Mesenchymal stem cell (in vitro differentiated cells and primary cell): ENCODE results near the gene RELT.

ENCODE experiments used
- DNase-seq: peaks from one replicate; pipeline ENCODE4 v3.0.0-alpha.2; 2013
- H2AFZ ChIP-seq: one replicate; pipeline ENCODE4 v1.6.1; 2013; ENCODE audit warnings: low read depth, mild to moderate bottlenecking, control low read depth, inconsistent platforms, low read length, moderate library complexity
- H2AK5ac ChIP-seq: 2 replicates; pipeline ENCODE4 v1.6.1; 2013; ENCODE audit warnings: low read length, moderate library complexity, mild to moderate bottlenecking, inconsistent platforms; ENCODE audit not compliant: severe bottlenecking
- H2BK120ac ChIP-seq: one replicate; pipeline ENCODE4 v1.6.1; 2013; ENCODE audit warnings: low read depth, mild to moderate bottlenecking, inconsistent platforms, low read length, moderate library complexity
- H2BK12ac ChIP-seq, 2 experiments: one replicate each; pipeline ENCODE4 v1.6.1; 2013; ENCODE audit warnings: inconsistent platforms in 2 of 2, low read length in 2 of 2, mild to moderate bottlenecking in 2 of 2, moderate library complexity in 2 of 2, control low read depth in 1 of 2
- H2BK15ac ChIP-seq: one replicate; pipeline ENCODE4 v1.6.1; 2013; ENCODE audit warnings: mild to moderate bottlenecking, low read depth, inconsistent platforms; ENCODE audit not compliant: poor library complexity, severe bottlenecking
- H2BK5ac ChIP-seq: 2 replicates; pipeline ENCODE4 v1.6.1; 2013; ENCODE audit warnings: low read depth, mild to moderate bottlenecking, low read length, control low read depth, inconsistent platforms; ENCODE audit not compliant: poor library complexity, severe bottlenecking
- H3K14ac ChIP-seq, 2 experiments: one replicate each; pipeline ENCODE4 v1.6.1; 2013; ENCODE audit warnings: inconsistent platforms in 2 of 2, low read length in 2 of 2, control low read depth in 1 of 2, mild to moderate bottlenecking in 1 of 2, moderate library complexity in 1 of 2
- H3K18ac ChIP-seq, 2 experiments: one replicate each; pipeline ENCODE4 v1.6.1; 2013; ENCODE audit warnings: inconsistent platforms in 2 of 2, low read length in 2 of 2, control low read depth in 1 of 2, low read depth in 1 of 2, mild to moderate bottlenecking in 1 of 2
- H3K23ac ChIP-seq, 2 experiments: one replicate each; pipeline ENCODE4 v1.6.1; 2013; ENCODE audit warnings: inconsistent platforms in 2 of 2, low read length in 2 of 2, mild to moderate bottlenecking in 2 of 2, moderate library complexity in 2 of 2, control low read depth in 1 of 2
- H3K27ac ChIP-seq: 2 replicates; pipeline ENCODE4 v1.5.1; 2013; ENCODE audit warnings: mild to moderate bottlenecking, moderate library complexity, low read length, control low read depth, inconsistent platforms; ENCODE audit not compliant: poor library complexity, severe bottlenecking
- H3K27me3 ChIP-seq, 2 experiments: 2 replicates each; pipeline versions ENCODE4 v1.6.1 to v1.7.0; 2013; ENCODE audit warnings: low read length in 2 of 2, mild to moderate bottlenecking in 2 of 2, moderate library complexity in 2 of 2, control low read depth in 1 of 2, inconsistent platforms in 1 of 2; ENCODE audit not compliant: control insufficient read depth in 1 of 2, insufficient read depth in 1 of 2
- H3K36me3 ChIP-seq, 2 experiments: 2 replicates each; pipeline versions ENCODE4 v1.6.1 to v1.7.0; 2013; ENCODE audit warnings: low read length in 2 of 2, control low read depth in 1 of 2, inconsistent platforms in 1 of 2, low read depth in 1 of 2, mild to moderate bottlenecking in 1 of 2; ENCODE audit not compliant: insufficient read depth in 2 of 2, control insufficient read depth in 1 of 2
- H3K4ac ChIP-seq, 2 experiments: one replicate each; pipeline ENCODE4 v1.6.1; 2013; ENCODE audit warnings: inconsistent platforms in 2 of 2, low read length in 2 of 2, mild to moderate bottlenecking in 2 of 2, moderate library complexity in 2 of 2, control low read depth in 1 of 2, low read depth in 1 of 2
- H3K4me1 ChIP-seq: 2 replicates; pipeline ENCODE4 v1.6.1; 2013; ENCODE audit warnings: low read depth, low read length, control low read depth; ENCODE audit not compliant: control insufficient read depth, insufficient read depth
- H3K4me2 ChIP-seq: 2 replicates; pipeline ENCODE4 v1.6.1; 2013; ENCODE audit warnings: low read length, mild to moderate bottlenecking, inconsistent platforms; ENCODE audit not compliant: poor library complexity, severe bottlenecking
- H3K4me3 ChIP-seq, 2 experiments: 2 replicates each; pipeline versions ENCODE4 v1.5.1 to v1.7.0; 2013; ENCODE audit warnings: low read length in 2 of 2, mild to moderate bottlenecking in 2 of 2, control low read depth in 1 of 2, low read depth in 1 of 2; ENCODE audit not compliant: insufficient read depth in 1 of 2
- H3K79me1 ChIP-seq: replicated peaks from 2 replicates; pipeline ENCODE4 v1.6.1; 2013; ENCODE audit warnings: mild to moderate bottlenecking, control low read depth, low read length, inconsistent platforms; ENCODE audit not compliant: poor library complexity, severe bottlenecking
- H3K9ac ChIP-seq: 2 replicates; pipeline ENCODE4 v1.7.0; 2013; ENCODE audit warnings: mild to moderate bottlenecking, low read length, moderate library complexity
- H3K9me3 ChIP-seq: 2 replicates; pipeline ENCODE4 v1.7.0; 2013; ENCODE audit warnings: mild to moderate bottlenecking, low read length; ENCODE audit not compliant: control insufficient read depth
- H4K8ac ChIP-seq: one replicate; pipeline ENCODE4 v1.6.1; 2013; ENCODE audit warnings: inconsistent platforms, mild to moderate bottlenecking, low read length, moderate library complexity
- H4K91ac ChIP-seq: one replicate; pipeline ENCODE4 v1.6.1; 2013; ENCODE audit warnings: mild to moderate bottlenecking, low read length, inconsistent platforms
- WGBS: methylation state at CpG from one replicate; pipeline ENCODE4 v1.1.7; 2013; ENCODE audit warnings: mixed read lengths; 5-methylcytosine and 5-hydroxymethylcytosine counted together

RELT gene

DNA sequence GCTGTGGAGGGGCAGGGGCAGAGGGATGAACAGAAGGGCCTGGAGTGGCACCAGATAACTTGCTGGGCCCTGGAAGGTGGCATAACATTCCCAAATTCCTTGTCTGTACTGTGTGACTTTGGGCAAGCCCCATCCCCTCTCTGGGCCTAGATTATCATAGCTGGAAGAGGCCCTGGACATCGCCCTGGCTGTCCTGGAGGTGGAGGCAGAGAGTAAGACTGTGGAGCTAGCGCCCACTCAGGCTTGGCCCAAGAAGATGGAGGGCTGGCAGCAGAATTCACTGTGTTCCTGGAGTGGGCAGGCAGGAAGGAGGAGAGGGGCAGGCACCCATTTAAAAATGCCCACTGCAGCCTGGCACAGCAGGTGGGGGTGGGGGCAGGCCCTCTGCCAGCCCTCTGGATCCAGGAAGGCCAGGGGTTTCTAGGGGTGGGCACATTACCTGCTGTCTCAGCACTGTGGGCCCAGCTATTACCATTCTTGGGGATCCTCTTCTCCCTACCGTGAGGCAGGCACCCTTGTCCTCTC, 45.6 kb upstream of the RELT start:
- Histone ChIP-seq H4K8ac (peak overlapping the region; percentile 90), H3K23ac (peak overlapping the region in 1 of 2 experiments; percentile 19), H2BK12ac (peak overlapping the region; percentile 71 to 99), H2BK15ac (peak overlapping the region; percentile 90), H2AK5ac (peak overlapping the region; percentile 99), H3K4me2 (no peak overlapping the region), H3K9ac (peak overlapping the region; percentile 54), H3K79me1 (peaks cover 9% of the 10 kb centered on the region), H3K27me3 (no peaks in the 10 kb centered on the region), H2AFZ (no peak overlapping the region), H3K4me1 (peaks cover 71% of the 10 kb centered on the region), H2BK120ac (peak overlapping the region; percentile 69), H3K4me3 (no peak overlapping the region), H3K36me3 (peaks cover 5 to 21% of the 10 kb centered on the region in 2 experiments), H4K91ac (peak overlapping the region; percentile 90), H3K18ac (peak overlapping the region; percentile 58 to 82), H3K14ac (peak overlapping the region in 1 of 2 experiments; percentile 29), H3K4ac (peak overlapping the region; percentile 56 to 82), H2BK5ac (peak overlapping the region; percentile 3), H3K27ac (peak overlapping the region; percentile 56), H3K9me3 (no peaks in the 10 kb centered on the region)
- WGBS = 71% methylated on average over 3 of the region's 3 CpGs
- DNase-seq = peak; percentile 78

DNA sequence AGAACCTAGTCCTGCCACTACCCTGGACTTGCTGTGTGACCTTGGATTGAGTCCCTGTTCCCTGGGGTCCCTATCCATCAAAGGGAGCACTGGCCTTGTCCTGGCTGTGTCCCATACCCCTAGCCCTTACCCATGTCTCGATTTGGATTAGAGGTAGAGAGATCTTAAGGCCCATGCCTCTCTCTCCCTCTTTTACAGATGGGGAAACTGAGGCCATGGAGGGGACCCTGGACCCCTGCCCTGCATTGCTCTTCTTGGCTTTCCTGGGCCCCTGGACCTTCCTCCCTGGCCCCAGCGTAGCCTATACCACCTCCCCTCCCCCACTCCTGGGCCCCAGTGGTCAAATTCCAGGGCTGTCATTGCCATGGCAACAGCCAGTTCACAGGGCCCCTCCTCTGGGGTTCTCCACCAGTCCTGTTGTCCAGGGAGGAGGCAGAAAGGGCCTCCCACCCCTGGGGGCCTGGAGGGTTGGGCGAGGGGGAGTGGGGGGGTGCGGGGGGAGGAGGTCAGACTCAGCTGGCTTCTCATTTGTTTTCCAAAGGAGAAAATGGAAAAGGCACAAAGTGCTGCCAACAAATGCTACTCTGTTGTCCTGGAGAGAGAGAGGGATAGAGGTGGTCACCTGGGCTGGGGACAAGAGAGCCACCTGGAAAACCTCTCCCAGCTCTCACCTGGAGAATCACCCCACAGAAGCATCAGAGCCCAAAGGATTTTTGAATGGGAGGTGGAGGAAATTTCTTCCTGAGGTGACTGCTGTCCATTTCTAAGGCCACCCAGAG, 44.9 kb upstream of the RELT start:
- Histone ChIP-seq H4K91ac (peak overlapping the region; percentile 96), H2BK5ac (peak overlapping the region; percentile 90), H3K4me3 (no peak overlapping the region), H3K27ac (peak overlapping the region; percentile 88), H4K8ac (peak overlapping the region; percentile 93), H2AFZ (no peak overlapping the region), H3K36me3 (peaks cover 0 to 14% of the 10 kb centered on the region in 2 experiments), H3K79me1 (peaks cover 5% of the 10 kb centered on the region), H2BK12ac (peak overlapping the region; percentile 71 to 99), H2BK15ac (peak overlapping the region; percentile 60), H3K4me2 (peak overlapping the region; percentile 63), H3K9me3 (no peaks in the 10 kb centered on the region), H3K23ac (peak overlapping the region in 1 of 2 experiments; percentile 14), H2AK5ac (peak overlapping the region; percentile 99), H2BK120ac (peak overlapping the region; percentile 69), H3K27me3 (no peaks in the 10 kb centered on the region), H3K9ac (peak overlapping the region; percentile 10), H3K14ac (peak overlapping the region in 1 of 2 experiments; percentile 95), H3K18ac (peak overlapping the region; percentile 95 to 98), H3K4me1 (peaks cover 65% of the 10 kb centered on the region), H3K4ac (peak overlapping the region; percentile 82 to 85)
- peak; percentile 80 for DNase-seq
- WGBS = 26% methylated on average over 4 of the region's 4 CpGs

DNA sequence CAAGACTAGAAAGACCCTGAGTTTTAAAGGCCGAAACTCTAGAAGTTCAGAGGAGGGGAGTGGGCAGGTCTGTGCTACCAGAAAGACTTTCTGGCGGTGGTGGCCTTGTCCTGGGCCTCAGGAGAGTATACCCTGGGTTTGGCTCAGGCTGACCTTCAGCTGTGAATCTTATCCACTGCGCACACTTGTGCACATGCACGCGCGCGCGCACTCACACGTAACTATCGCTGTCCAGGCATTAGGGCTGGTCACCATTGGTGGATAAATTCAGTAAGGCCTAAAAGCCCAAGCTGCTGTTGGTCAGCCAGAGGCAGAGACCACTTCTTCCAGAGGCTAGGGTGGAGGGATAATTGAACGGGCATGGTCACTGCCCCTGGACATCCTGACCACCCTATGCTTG, 43.0 kb upstream of the RELT start:
- Histone ChIP-seq H3K23ac (peak overlapping the region; percentile 6 to 91), H3K4me1 (peaks cover 50% of the 10 kb centered on the region), H3K27me3 (no peaks in the 10 kb centered on the region), H3K27ac (peak overlapping the region; percentile 88), H3K9me3 (no peaks in the 10 kb centered on the region), H2BK12ac (peak overlapping the region; percentile 91 to 100), H2AK5ac (peak overlapping the region; percentile 91), H3K18ac (peak overlapping the region; percentile 97 to 98), H3K9ac (peak overlapping the region; percentile 63), H3K4me2 (no peak overlapping the region), H3K36me3 (peaks cover 0 to 16% of the 10 kb centered on the region in 2 experiments), H4K8ac (peak overlapping the region; percentile 87), H4K91ac (peak overlapping the region; percentile 96), H2BK15ac (peak overlapping the region; percentile 75), H3K4me3 (no peak overlapping the region), H3K14ac (peak overlapping the region in 1 of 2 experiments; percentile 90), H3K4ac (peak overlapping the region; percentile 76 to 86), H2AFZ (no peak overlapping the region), H3K79me1 (peaks cover 11% of the 10 kb centered on the region), H2BK5ac (peak overlapping the region; percentile 49), H2BK120ac (peak overlapping the region; percentile 88)
- 96% methylated on average over 11 of the region's 11 CpGs for WGBS
- DNase-seq = no peak
